IPS-20b (cell line): ENCODE measurements around the gene RAVER2.

Experiments
- H3K27ac ChIP-seq: one replicate; pipeline ENCODE4 v1.5.1; 2013; ENCODE audit warnings: low read length
- H3K27me3 ChIP-seq: 2 replicates; pipeline ENCODE4 v1.6.1; 2013; ENCODE audit warnings: mild to moderate bottlenecking, low read length, inconsistent platforms; ENCODE audit not compliant: insufficient read depth
- H3K36me3 ChIP-seq: 2 replicates; pipeline ENCODE4 v1.6.1; 2013; ENCODE audit warnings: low read depth, mild to moderate bottlenecking, inconsistent platforms, low read length, moderate library complexity; ENCODE audit not compliant: insufficient read depth
- H3K4me1 ChIP-seq: 2 replicates; pipeline ENCODE4 v1.6.1; 2013; ENCODE audit warnings: mild to moderate bottlenecking, control low read depth, inconsistent platforms, low read length, moderate library complexity; ENCODE audit not compliant: insufficient read depth
- H3K4me3 ChIP-seq: 2 replicates; pipeline ENCODE4 v1.5.1; 2013; ENCODE audit warnings: mild to moderate bottlenecking, low read length, inconsistent platforms
- H3K9ac ChIP-seq: 2 replicates; pipeline ENCODE4 v1.6.1; 2013; ENCODE audit warnings: low read depth, mild to moderate bottlenecking, inconsistent platforms, low read length, moderate library complexity
- H3K9me3 ChIP-seq: 2 replicates; pipeline ENCODE4 v1.6.1; 2013; ENCODE audit warnings: mild to moderate bottlenecking, low read depth, low read length, inconsistent platforms; ENCODE audit not compliant: insufficient read depth

RAVER2 gene

GRCh38 chr1:64839261-64839660 lies 94.4 kb downstream of the RAVER2 start:
- Histone ChIP-seq H3K36me3 (peaks cover 34% of the 10 kb centered on the region), H3K4me3 (no peak overlapping the region), H3K4me1 (no peaks in the 10 kb centered on the region), H3K27ac (no peak overlapping the region), H3K27me3 (no peaks in the 10 kb centered on the region), H3K9ac (no peak overlapping the region), H3K9me3 (no peaks in the 10 kb centered on the region)

- no peaks in the 10 kb centered on the region for H3K9me3 ChIP-seq
- H3K27ac ChIP-seq: no peak overlapping the region
- H3K27me3 ChIP-seq: no peaks in the 10 kb centered on the region
- H3K36me3 ChIP-seq: peaks cover 30% of the 10 kb centered on the region
- H3K9ac ChIP-seq: no peak overlapping the region
- no peak overlapping the region for H3K4me3 ChIP-seq
- H3K4me1 ChIP-seq: no peaks in the 10 kb centered on the region
Observed at GRCh38 chr1:64839732-64840405, 95.0 kb downstream of the RAVER2 start.

GRCh38 chr1:64841330-64842065 lies 96.6 kb downstream of the RAVER2 start:
- Histone ChIP-seq H3K4me3 (no peak overlapping the region), H3K4me1 (no peaks in the 10 kb centered on the region), H3K9ac (no peak overlapping the region), H3K36me3 (peaks cover 26% of the 10 kb centered on the region; the same call in 1 of the 2 replicates), H3K27ac (no peak overlapping the region), H3K9me3 (no peaks in the 10 kb centered on the region), H3K27me3 (no peaks in the 10 kb centered on the region)

GRCh38 chr1:64842224-64842623 lies 97.3 kb downstream of the RAVER2 start:
- Histone ChIP-seq H3K9me3 (no peaks in the 10 kb centered on the region), H3K4me3 (no peak overlapping the region), H3K4me1 (no peaks in the 10 kb centered on the region), H3K9ac (no peak overlapping the region), H3K36me3 (peaks cover 20% of the 10 kb centered on the region; the same call in 1 of the 2 replicates), H3K27ac (no peak overlapping the region), H3K27me3 (no peaks in the 10 kb centered on the region)

GRCh38 chr1:64843675-64844074 lies 98.8 kb downstream of the RAVER2 start:
- Histone ChIP-seq H3K9ac (no peak overlapping the region), H3K9me3 (no peaks in the 10 kb centered on the region), H3K27me3 (no peaks in the 10 kb centered on the region), H3K36me3 (peaks cover 8% of the 10 kb centered on the region; the same call in 1 of the 2 replicates), H3K27ac (no peak overlapping the region), H3K4me3 (no peak overlapping the region), H3K4me1 (no peaks in the 10 kb centered on the region)

GRCh38 chr1:64844175-64844574 lies 99.3 kb downstream of the RAVER2 start:
- no peak overlapping the region for H3K9ac ChIP-seq
- no peak overlapping the region for H3K27ac ChIP-seq
- H3K4me1 ChIP-seq: no peaks in the 10 kb centered on the region
- H3K36me3 ChIP-seq: peaks cover 8% of the 10 kb centered on the region; the same call in 1 of the 2 replicates
- no peaks in the 10 kb centered on the region for H3K9me3 ChIP-seq
- H3K4me3 ChIP-seq: no peak overlapping the region
- H3K27me3 ChIP-seq: no peaks in the 10 kb centered on the region

- 0 out of 2 replicates have a peak, but pooled peaks cover 4% of the 10 kb centered on the region for H3K36me3 ChIP-seq
- H3K4me1 ChIP-seq: no peaks in the 10 kb centered on the region
Observed at GRCh38 chr1:64844609-64845008, 99.7 kb downstream of the RAVER2 start.

GRCh38 chr1:64845831-64846425 lies 101.1 kb downstream of the RAVER2 start:
- H3K4me3 ChIP-seq: no peak overlapping the region
- 0 out of 2 replicates have a peak, but pooled peaks cover 8% of the 10 kb centered on the region for H3K36me3 ChIP-seq
- no peaks in the 10 kb centered on the region for H3K4me1 ChIP-seq
- no peak overlapping the region for H3K9ac ChIP-seq
- H3K9me3 ChIP-seq: no peaks in the 10 kb centered on the region
- no peaks in the 10 kb centered on the region for H3K27me3 ChIP-seq
- no peak overlapping the region for H3K27ac ChIP-seq

More at GRCh38 chr1:64844609-64845008, 99.7 kb downstream of the RAVER2 start:
- Histone ChIP-seq H3K9ac (no peak overlapping the region), H3K9me3 (no peaks in the 10 kb centered on the region), H3K4me3 (no peak overlapping the region), H3K27ac (no peak overlapping the region), H3K27me3 (no peaks in the 10 kb centered on the region)

GRCh38 chr1:64846573-64847430 lies 101.9 kb downstream of the RAVER2 start:
- 0 out of 2 replicates have a peak, but pooled peaks cover 5% of the 10 kb centered on the region for H3K36me3 ChIP-seq
- no peaks in the 10 kb centered on the region for H3K9me3 ChIP-seq
- H3K4me3 ChIP-seq: no peak overlapping the region
- no peak overlapping the region for H3K9ac ChIP-seq
- H3K27ac ChIP-seq: no peak overlapping the region
- H3K4me1 ChIP-seq: no peaks in the 10 kb centered on the region
- no peaks in the 10 kb centered on the region for H3K27me3 ChIP-seq

GRCh38 chr1:64847666-64848065 lies 102.8 kb downstream of the RAVER2 start:
- Histone ChIP-seq H3K36me3 (0 out of 2 replicates have a peak, but pooled peaks cover 5% of the 10 kb centered on the region), H3K27me3 (no peaks in the 10 kb centered on the region), H3K4me1 (no peaks in the 10 kb centered on the region), H3K27ac (no peak overlapping the region), H3K9me3 (no peaks in the 10 kb centered on the region), H3K9ac (no peak overlapping the region), H3K4me3 (no peak overlapping the region)

- no peak overlapping the region for H3K4me3 ChIP-seq
- H3K9ac ChIP-seq: no peak overlapping the region
- no peaks in the 10 kb centered on the region for H3K9me3 ChIP-seq
- 0 out of 2 replicates have a peak, but pooled peaks cover 5% of the 10 kb centered on the region for H3K36me3 ChIP-seq
- H3K27ac ChIP-seq: no peak overlapping the region
- no peaks in the 10 kb centered on the region for H3K4me1 ChIP-seq
- H3K27me3 ChIP-seq: no peaks in the 10 kb centered on the region
Observed at GRCh38 chr1:64848136-64848535, 103.3 kb downstream of the RAVER2 start.
